HepG2 (cell line): ENCODE measurements around the gene ACER3. TPM values are rescaled to one million over a fixed set of nuclear protein-coding genes. Genes with fewer than 3 reads are reported as not detected.
A peak's percentile ranks its signal among the peaks of the same experiment; 100 is the strongest.

Experiments used
- MXD4 ChIP-seq: IDR thresholded peaks from 2 replicates; pipeline ENCODE4 v1.6.1; 2016; ENCODE audit warnings: mild to moderate bottlenecking, missing biosample characterization, missing genetic modification reagents
- RBM39 ChIP-seq: fragments of 200-400 bp; formaldehyde crosslinking; IDR thresholded peaks from one replicate; pipeline ENCODE4 v1.6.1; 2018; ENCODE audit warnings: antibody characterized with exemption, mild to moderate bottlenecking, low read depth, low read length; ENCODE audit not compliant: poor library complexity, severe bottlenecking
- SP1 ChIP-seq, 2 experiments: fragments of 450-650 bp in 1 of 2; sonication (generic) in 1 of 2; formaldehyde crosslinking in 1 of 2; IDR thresholded peaks; 2 replicates each; pipeline versions ENCODE4 v1.4.0 to v1.6.1; 2016 to 2020; ENCODE audit warnings: missing genetic modification reagents in 1 of 2
- SUZ12 ChIP-seq: fragments of 150-350 bp; IDR thresholded peaks from 2 replicates; pipeline ENCODE4 v1.6.1; 2014; ENCODE audit warnings: low read depth, low read length
- TBP ChIP-seq: sonication (generic); formaldehyde crosslinking; IDR thresholded peaks from 2 replicates; pipeline ENCODE4 v1.5.0; 2020; ENCODE audit warnings: missing genetic modification reagents
- ZNF317 ChIP-seq: sonication (generic); formaldehyde crosslinking; IDR thresholded peaks from 2 replicates; pipeline ENCODE4 v1.5.0; 2020; ENCODE audit warnings: mild to moderate bottlenecking, missing genetic modification reagents
- ZNF367 ChIP-seq: sonication (generic); formaldehyde crosslinking; IDR thresholded peaks from 2 replicates; pipeline ENCODE4 v1.4.0; 2020; ENCODE audit warnings: missing genetic modification reagents, borderline replicate concordance
- ZNF432 ChIP-seq: sonication (generic); formaldehyde crosslinking; IDR thresholded peaks from 2 replicates; pipeline ENCODE4 v1.5.0; 2020; ENCODE audit warnings: missing genetic modification reagents, mild to moderate bottlenecking, borderline replicate concordance
- ZNF549 ChIP-seq: sonication (generic); formaldehyde crosslinking; IDR thresholded peaks from 2 replicates; pipeline ENCODE4 v1.5.0; 2020; ENCODE audit warnings: missing genetic modification reagents
- ZNF616 ChIP-seq: sonication (generic); formaldehyde crosslinking; IDR thresholded peaks from 2 replicates; pipeline ENCODE4 v1.5.0; 2020; ENCODE audit warnings: low read depth, mild to moderate bottlenecking, missing genetic modification reagents
- polyA plus RNA-seq, 8 experiments: library from polyadenylated mRNA; depleted of rRNA in 3 of 8; stranded (reverse) in 7 of 8; unstranded in 1 of 8; fragments of >200 nt; fragmentation: Illumina TruSeq in 4 of 8; extraction: Trizol in 4 of 8; gene quantifications; 2 replicates each; pipeline versions ENCODE4 v1.2.1 to v1.2.3, GENCODE V29; 2011 to 2016; ENCODE audit warnings: low read depth in 4 of 8, missing spikeins in 1 of 8, mixed read lengths in 1 of 8; ENCODE audit not compliant: insufficient read depth in 1 of 8
- total RNA-seq, 5 experiments: library from RNA; depleted of rRNA; stranded (reverse); fragments of >200 nt; fragmentation: Illumina TruSeq; extraction: Trizol; gene quantifications; 2 replicates each; pipeline ENCODE4 v1.2.3, GENCODE V29; 2016; ENCODE audit warnings: low read depth in 1 of 5
- TF ChIP-seq, protein P1 (sequence below): sonication (generic); formaldehyde crosslinking; IDR thresholded peaks from 2 replicates; pipeline ENCODE4 v1.4.0; 2020; ENCODE audit warnings: missing genetic modification reagents, borderline replicate concordance
- TF ChIP-seq, protein P2 (sequence below): sonication (generic); formaldehyde crosslinking; IDR thresholded peaks from 2 replicates; pipeline ENCODE4 v1.5.0; 2020; ENCODE audit warnings: missing genetic modification reagents
- TF ChIP-seq, protein P3 (sequence below): sonication (generic); formaldehyde crosslinking; IDR thresholded peaks from 2 replicates; pipeline ENCODE4 v1.4.0; 2020; ENCODE audit warnings: missing genetic modification reagents
- TF ChIP-seq, protein P4 (sequence below), 2 experiments: IDR thresholded peaks; 2 replicates each; pipeline ENCODE4 v1.6.1; 2011 to 2012; ENCODE audit warnings: low read length in 2 of 2, borderline replicate concordance in 1 of 2, low read depth in 1 of 2, mild to moderate bottlenecking in 1 of 2, moderate library complexity in 1 of 2
- TF ChIP-seq, protein P5 (sequence below): sonication (generic); formaldehyde crosslinking; IDR thresholded peaks from 2 replicates; pipeline ENCODE4 v1.4.0; 2020; ENCODE audit warnings: mild to moderate bottlenecking, low read depth, missing genetic modification reagents
- TF ChIP-seq, protein P6 (sequence below): sonication (generic); formaldehyde crosslinking; IDR thresholded peaks from 2 replicates; pipeline ENCODE4 v1.5.0; 2020; ENCODE audit warnings: missing genetic modification reagents
- TF ChIP-seq, protein P7 (sequence below): sonication (generic); formaldehyde crosslinking; IDR thresholded peaks from 2 replicates; pipeline ENCODE4 v1.4.0; 2020; ENCODE audit warnings: missing genetic modification reagents, borderline replicate concordance

Gene ACER3
- total and polyA plus RNA-seq, 2 of the 13 experiments (the other 11 are each of a cell fraction or from before 2014, with no cell fraction given): 6.0 to 9.8 TPM

DNA sequence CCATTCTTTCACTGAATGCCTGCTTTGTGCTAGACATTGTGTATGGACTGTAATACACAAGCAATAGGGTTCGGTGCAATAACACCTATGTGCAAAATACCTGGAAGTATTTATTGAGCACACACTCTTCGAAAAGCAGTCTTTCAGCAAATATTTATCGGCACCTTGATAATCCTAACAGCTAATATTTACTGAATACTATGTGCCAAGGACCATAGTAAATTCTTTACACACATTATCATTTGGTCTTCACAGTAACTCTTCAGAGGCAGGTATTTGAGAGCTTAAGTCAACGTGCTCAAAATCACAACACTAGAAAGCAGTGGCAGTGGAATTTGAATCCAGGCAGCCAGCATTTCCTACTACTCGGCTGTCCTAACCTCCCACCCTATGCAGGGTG lies 175.7 kb downstream of the ACER3 start (continued):
- TF ChIP-seq, protein P1, sequence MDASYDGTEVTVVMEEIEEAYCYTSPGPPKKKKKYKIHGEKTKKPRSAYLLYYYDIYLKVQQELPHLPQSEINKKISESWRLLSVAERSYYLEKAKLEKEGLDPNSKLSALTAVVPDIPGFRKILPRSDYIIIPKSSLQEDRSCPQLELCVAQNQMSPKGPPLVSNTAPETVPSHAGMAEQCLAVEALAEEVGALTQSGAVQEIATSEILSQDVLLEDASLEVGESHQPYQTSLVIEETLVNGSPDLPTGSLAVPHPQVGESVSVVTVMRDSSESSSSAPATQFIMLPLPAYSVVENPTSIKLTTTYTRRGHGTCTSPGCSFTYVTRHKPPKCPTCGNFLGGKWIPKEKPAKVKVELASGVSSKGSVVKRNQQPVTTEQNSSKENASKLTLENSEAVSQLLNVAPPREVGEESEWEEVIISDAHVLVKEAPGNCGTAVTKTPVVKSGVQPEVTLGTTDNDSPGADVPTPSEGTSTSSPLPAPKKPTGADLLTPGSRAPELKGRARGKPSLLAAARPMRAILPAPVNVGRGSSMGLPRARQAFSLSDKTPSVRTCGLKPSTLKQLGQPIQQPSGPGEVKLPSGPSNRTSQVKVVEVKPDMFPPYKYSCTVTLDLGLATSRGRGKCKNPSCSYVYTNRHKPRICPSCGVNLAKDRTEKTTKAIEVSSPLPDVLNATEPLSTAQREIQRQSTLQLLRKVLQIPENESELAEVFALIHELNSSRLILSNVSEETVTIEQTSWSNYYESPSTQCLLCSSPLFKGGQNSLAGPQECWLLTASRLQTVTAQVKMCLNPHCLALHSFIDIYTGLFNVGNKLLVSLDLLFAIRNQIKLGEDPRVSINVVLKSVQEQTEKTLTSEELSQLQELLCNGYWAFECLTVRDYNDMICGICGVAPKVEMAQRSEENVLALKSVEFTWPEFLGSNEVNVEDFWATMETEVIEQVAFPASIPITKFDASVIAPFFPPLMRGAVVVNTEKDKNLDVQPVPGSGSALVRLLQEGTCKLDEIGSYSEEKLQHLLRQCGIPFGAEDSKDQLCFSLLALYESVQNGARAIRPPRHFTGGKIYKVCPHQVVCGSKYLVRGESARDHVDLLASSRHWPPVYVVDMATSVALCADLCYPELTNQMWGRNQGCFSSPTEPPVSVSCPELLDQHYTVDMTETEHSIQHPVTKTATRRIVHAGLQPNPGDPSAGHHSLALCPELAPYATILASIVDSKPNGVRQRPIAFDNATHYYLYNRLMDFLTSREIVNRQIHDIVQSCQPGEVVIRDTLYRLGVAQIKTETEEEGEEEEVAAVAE (CRISPR knock-in tag): no peak
- no peak for TF ChIP-seq SUZ12
- TF ChIP-seq, protein P2, sequence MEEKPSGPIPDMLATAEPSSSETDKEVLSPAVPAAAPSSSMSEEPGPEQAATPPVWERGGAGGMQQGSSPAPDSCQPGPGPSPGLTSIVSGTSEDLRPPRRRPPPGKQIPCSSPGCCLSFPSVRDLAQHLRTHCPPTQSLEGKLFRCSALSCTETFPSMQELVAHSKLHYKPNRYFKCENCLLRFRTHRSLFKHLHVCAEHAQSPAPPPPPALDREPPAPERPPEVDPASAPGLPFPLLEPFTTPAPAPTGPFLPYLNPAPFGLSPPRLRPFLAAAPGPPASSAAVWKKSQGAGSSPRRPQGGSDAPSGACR: no peak
- TF ChIP-seq ZNF367 (CRISPR knock-in tag): no peak
- no peak for TF ChIP-seq SP1 (IDR thresholded peaks at IDR 0.05)
- no peak for TF ChIP-seq SP1 (CRISPR knock-in tag; IDR thresholded peaks at IDR 0.05)
- TF ChIP-seq ZNF549: no peak
- TF ChIP-seq, protein P3, sequence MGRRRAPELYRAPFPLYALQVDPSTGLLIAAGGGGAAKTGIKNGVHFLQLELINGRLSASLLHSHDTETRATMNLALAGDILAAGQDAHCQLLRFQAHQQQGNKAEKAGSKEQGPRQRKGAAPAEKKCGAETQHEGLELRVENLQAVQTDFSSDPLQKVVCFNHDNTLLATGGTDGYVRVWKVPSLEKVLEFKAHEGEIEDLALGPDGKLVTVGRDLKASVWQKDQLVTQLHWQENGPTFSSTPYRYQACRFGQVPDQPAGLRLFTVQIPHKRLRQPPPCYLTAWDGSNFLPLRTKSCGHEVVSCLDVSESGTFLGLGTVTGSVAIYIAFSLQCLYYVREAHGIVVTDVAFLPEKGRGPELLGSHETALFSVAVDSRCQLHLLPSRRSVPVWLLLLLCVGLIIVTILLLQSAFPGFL (CRISPR knock-in tag): no peak
- TF ChIP-seq, protein P4, sequence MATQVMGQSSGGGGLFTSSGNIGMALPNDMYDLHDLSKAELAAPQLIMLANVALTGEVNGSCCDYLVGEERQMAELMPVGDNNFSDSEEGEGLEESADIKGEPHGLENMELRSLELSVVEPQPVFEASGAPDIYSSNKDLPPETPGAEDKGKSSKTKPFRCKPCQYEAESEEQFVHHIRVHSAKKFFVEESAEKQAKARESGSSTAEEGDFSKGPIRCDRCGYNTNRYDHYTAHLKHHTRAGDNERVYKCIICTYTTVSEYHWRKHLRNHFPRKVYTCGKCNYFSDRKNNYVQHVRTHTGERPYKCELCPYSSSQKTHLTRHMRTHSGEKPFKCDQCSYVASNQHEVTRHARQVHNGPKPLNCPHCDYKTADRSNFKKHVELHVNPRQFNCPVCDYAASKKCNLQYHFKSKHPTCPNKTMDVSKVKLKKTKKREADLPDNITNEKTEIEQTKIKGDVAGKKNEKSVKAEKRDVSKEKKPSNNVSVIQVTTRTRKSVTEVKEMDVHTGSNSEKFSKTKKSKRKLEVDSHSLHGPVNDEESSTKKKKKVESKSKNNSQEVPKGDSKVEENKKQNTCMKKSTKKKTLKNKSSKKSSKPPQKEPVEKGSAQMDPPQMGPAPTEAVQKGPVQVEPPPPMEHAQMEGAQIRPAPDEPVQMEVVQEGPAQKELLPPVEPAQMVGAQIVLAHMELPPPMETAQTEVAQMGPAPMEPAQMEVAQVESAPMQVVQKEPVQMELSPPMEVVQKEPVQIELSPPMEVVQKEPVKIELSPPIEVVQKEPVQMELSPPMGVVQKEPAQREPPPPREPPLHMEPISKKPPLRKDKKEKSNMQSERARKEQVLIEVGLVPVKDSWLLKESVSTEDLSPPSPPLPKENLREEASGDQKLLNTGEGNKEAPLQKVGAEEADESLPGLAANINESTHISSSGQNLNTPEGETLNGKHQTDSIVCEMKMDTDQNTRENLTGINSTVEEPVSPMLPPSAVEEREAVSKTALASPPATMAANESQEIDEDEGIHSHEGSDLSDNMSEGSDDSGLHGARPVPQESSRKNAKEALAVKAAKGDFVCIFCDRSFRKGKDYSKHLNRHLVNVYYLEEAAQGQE (IDR thresholded peaks at IDR 0.05; ENCODE audit: borderline replicate concordance in 1 of 2, low read depth in 1 of 2, low read length in 2 of 2): peak in 1 of 2 experiments; percentile 76; a peak in 1 of 4 replicates
- TF ChIP-seq, protein P5, sequence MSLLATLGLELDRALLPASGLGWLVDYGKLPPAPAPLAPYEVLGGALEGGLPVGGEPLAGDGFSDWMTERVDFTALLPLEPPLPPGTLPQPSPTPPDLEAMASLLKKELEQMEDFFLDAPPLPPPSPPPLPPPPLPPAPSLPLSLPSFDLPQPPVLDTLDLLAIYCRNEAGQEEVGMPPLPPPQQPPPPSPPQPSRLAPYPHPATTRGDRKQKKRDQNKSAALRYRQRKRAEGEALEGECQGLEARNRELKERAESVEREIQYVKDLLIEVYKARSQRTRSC (CRISPR knock-in tag): no peak
- TF ChIP-seq TBP (CRISPR knock-in tag): no peak
- TF ChIP-seq, protein P6, sequence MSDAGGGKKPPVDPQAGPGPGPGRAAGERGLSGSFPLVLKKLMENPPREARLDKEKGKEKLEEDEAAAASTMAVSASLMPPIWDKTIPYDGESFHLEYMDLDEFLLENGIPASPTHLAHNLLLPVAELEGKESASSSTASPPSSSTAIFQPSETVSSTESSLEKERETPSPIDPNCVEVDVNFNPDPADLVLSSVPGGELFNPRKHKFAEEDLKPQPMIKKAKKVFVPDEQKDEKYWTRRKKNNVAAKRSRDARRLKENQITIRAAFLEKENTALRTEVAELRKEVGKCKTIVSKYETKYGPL (CRISPR knock-in tag): no peak
- TF ChIP-seq ZNF432: no peak
- TF ChIP-seq, protein P7, sequence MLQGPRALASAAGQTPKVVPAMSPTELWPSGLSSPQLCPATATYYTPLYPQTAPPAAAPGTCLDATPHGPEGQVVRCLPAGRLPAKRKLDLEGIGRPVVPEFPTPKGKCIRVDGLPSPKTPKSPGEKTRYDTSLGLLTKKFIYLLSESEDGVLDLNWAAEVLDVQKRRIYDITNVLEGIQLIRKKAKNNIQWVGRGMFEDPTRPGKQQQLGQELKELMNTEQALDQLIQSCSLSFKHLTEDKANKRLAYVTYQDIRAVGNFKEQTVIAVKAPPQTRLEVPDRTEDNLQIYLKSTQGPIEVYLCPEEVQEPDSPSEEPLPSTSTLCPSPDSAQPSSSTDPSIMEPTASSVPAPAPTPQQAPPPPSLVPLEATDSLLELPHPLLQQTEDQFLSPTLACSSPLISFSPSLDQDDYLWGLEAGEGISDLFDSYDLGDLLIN: no peak
- TF ChIP-seq ZNF616 (CRISPR knock-in tag): no peak
- TF ChIP-seq RBM39: no peak
- no peak for TF ChIP-seq ZNF317 (CRISPR knock-in tag)
- no peak for TF ChIP-seq MXD4 (CRISPR knock-in tag)
